ENCODE results near the gene CDH23. TPM values are rescaled to one million over a fixed set of nuclear protein-coding genes. Genes with fewer than 3 reads are reported as not detected.

CDH23 gene
- total and polyA plus RNA-seq, 9 of the 15 experiments (the other 6 are each of a cell fraction or from before 2014, with no cell fraction given): 0.18 to 1.2 (median 0.47) TPM

DNA sequence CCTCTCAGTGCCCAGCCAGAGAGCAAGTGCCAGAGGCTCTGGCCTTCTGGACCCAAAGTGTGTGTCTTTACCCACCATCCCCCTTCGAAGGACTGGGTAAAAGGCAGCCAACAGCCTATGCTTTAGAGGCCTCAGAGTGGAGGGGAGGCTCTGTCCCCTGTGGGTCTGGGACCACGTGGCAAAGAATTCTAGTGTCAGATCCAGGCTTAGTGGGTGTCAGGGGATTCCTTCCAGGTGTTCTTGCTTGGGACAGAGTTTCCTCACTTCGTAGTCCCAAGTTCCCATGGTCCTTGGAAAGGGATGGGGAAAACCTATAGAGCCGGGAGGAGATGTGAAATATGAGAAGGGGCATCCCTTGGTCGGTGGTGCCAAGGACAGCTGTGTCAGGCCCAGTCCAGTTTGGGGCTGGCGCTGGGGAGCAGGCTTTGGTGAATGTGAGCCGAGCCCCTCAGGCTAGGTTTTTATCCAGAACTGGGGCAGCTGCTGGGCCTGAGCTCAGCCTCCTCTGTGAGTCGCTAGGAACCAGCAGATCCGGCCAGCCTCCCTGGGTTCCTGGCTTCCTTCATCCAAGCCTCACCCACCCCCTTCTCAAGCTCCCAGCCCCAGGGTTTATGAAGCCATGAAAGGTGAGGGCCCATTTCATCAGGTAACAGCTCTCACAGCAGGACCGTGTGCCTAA, 251.7 kb downstream of the CDH23 start (continued):
- no peak for TF ChIP-seq SMARCA4 (IDR thresholded peaks at IDR 0.05)
- TF ChIP-seq USF1 (CRISPR knock-in tag; IDR thresholded peaks at IDR 0.05): 0 out of 2 replicates have a peak, but pooled peaks have one; percentile 28
- no peak for TF ChIP-seq KAT8 (IDR thresholded peaks at IDR 0.05; ENCODE audit: low read depth)
- TF ChIP-seq ATF3 (IDR thresholded peaks at IDR 0.05): no peak
- TF ChIP-seq ATF3 (CRISPR knock-in tag; conservative IDR thresholded peaks at IDR 0.05): no peak
- TF ChIP-seq NEUROD1 (IDR thresholded peaks at IDR 0.05; ENCODE audit: borderline replicate concordance, low read depth, low read length, partially characterized antibody): no peak
- no peak for TF ChIP-seq MED1 (CRISPR knock-in tag; IDR thresholded peaks at IDR 0.05; ENCODE audit: borderline replicate concordance)
- TF ChIP-seq ZBTB1 (CRISPR knock-in tag; IDR thresholded peaks at IDR 0.05; ENCODE audit: borderline replicate concordance, low read depth): no peak
- TF ChIP-seq, protein P1, sequence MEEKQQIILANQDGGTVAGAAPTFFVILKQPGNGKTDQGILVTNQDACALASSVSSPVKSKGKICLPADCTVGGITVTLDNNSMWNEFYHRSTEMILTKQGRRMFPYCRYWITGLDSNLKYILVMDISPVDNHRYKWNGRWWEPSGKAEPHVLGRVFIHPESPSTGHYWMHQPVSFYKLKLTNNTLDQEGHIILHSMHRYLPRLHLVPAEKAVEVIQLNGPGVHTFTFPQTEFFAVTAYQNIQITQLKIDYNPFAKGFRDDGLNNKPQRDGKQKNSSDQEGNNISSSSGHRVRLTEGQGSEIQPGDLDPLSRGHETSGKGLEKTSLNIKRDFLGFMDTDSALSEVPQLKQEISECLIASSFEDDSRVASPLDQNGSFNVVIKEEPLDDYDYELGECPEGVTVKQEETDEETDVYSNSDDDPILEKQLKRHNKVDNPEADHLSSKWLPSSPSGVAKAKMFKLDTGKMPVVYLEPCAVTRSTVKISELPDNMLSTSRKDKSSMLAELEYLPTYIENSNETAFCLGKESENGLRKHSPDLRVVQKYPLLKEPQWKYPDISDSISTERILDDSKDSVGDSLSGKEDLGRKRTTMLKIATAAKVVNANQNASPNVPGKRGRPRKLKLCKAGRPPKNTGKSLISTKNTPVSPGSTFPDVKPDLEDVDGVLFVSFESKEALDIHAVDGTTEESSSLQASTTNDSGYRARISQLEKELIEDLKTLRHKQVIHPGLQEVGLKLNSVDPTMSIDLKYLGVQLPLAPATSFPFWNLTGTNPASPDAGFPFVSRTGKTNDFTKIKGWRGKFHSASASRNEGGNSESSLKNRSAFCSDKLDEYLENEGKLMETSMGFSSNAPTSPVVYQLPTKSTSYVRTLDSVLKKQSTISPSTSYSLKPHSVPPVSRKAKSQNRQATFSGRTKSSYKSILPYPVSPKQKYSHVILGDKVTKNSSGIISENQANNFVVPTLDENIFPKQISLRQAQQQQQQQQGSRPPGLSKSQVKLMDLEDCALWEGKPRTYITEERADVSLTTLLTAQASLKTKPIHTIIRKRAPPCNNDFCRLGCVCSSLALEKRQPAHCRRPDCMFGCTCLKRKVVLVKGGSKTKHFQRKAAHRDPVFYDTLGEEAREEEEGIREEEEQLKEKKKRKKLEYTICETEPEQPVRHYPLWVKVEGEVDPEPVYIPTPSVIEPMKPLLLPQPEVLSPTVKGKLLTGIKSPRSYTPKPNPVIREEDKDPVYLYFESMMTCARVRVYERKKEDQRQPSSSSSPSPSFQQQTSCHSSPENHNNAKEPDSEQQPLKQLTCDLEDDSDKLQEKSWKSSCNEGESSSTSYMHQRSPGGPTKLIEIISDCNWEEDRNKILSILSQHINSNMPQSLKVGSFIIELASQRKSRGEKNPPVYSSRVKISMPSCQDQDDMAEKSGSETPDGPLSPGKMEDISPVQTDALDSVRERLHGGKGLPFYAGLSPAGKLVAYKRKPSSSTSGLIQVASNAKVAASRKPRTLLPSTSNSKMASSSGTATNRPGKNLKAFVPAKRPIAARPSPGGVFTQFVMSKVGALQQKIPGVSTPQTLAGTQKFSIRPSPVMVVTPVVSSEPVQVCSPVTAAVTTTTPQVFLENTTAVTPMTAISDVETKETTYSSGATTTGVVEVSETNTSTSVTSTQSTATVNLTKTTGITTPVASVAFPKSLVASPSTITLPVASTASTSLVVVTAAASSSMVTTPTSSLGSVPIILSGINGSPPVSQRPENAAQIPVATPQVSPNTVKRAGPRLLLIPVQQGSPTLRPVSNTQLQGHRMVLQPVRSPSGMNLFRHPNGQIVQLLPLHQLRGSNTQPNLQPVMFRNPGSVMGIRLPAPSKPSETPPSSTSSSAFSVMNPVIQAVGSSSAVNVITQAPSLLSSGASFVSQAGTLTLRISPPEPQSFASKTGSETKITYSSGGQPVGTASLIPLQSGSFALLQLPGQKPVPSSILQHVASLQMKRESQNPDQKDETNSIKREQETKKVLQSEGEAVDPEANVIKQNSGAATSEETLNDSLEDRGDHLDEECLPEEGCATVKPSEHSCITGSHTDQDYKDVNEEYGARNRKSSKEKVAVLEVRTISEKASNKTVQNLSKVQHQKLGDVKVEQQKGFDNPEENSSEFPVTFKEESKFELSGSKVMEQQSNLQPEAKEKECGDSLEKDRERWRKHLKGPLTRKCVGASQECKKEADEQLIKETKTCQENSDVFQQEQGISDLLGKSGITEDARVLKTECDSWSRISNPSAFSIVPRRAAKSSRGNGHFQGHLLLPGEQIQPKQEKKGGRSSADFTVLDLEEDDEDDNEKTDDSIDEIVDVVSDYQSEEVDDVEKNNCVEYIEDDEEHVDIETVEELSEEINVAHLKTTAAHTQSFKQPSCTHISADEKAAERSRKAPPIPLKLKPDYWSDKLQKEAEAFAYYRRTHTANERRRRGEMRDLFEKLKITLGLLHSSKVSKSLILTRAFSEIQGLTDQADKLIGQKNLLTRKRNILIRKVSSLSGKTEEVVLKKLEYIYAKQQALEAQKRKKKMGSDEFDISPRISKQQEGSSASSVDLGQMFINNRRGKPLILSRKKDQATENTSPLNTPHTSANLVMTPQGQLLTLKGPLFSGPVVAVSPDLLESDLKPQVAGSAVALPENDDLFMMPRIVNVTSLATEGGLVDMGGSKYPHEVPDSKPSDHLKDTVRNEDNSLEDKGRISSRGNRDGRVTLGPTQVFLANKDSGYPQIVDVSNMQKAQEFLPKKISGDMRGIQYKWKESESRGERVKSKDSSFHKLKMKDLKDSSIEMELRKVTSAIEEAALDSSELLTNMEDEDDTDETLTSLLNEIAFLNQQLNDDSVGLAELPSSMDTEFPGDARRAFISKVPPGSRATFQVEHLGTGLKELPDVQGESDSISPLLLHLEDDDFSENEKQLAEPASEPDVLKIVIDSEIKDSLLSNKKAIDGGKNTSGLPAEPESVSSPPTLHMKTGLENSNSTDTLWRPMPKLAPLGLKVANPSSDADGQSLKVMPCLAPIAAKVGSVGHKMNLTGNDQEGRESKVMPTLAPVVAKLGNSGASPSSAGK (IDR thresholded peaks at IDR 0.05): peak; percentile 22; the same call in 1 of the 2 replicates
- TF ChIP-seq PURB (CRISPR knock-in tag; IDR thresholded peaks at IDR 0.05; ENCODE audit: low read depth): no peak
